Suprapubic skin (tissue), 4 donors: ENCODE data around the gene TRIM63. TPM values are rescaled to one million over a fixed set of nuclear protein-coding genes. Genes with fewer than 3 reads are reported as not detected.

Experiments used
- DNase-seq, 2 donors: peaks; one replicate each; pipeline ENCODE4 v3.0.0-alpha.2; 2019; ENCODE audit warnings: low spot score in 2 of 2
- H3K27ac ChIP-seq: fragments of 200-600 bp; sonication (generic); one replicate; pipeline ENCODE4 v1.5.1; 2019
- H3K27me3 ChIP-seq: fragments of 200-600 bp; sonication (generic); one replicate; pipeline ENCODE4 v1.5.1; 2019
- H3K36me3 ChIP-seq: fragments of 200-600 bp; sonication (generic); one replicate; pipeline ENCODE4 v1.5.1; 2019
- H3K4me1 ChIP-seq: fragments of 200-600 bp; sonication (generic); one replicate; pipeline ENCODE4 v1.5.1; 2019
- H3K4me3 ChIP-seq: fragments of 200-600 bp; sonication (generic); one replicate; pipeline ENCODE4 v1.5.1; 2019; ENCODE audit warnings: mild to moderate bottlenecking
- H3K9me3 ChIP-seq: fragments of 200-600 bp; sonication (generic); one replicate; pipeline ENCODE4 v1.5.1; 2019
- CTCF ChIP-seq, 2 donors: fragments of 200-600 bp in 1 of 2; fragments of 450-650 bp in 1 of 2; sonication (generic) in 1 of 2; IDR thresholded peaks; one replicate each; pipeline ENCODE4 v1.5.1; 2016 to 2019; ENCODE audit warnings: antibody characterized with exemption in 2 of 2, mild to moderate bottlenecking in 1 of 2, moderate library complexity in 1 of 2
- EP300 ChIP-seq: sonication (generic); formaldehyde crosslinking; IDR thresholded peaks from one replicate; pipeline ENCODE4 v1.6.1; 2017; ENCODE audit warnings: antibody characterized with exemption
- POLR2A ChIP-seq, 2 donors: fragments of 450-650 bp; IDR thresholded peaks; one replicate each; pipeline ENCODE4 v1.6.1; 2017; ENCODE audit warnings: antibody characterized with exemption in 2 of 2, mild to moderate bottlenecking in 2 of 2, moderate library complexity in 2 of 2
- POLR2AphosphoS5 ChIP-seq, 3 donors: sonication (generic); formaldehyde crosslinking; IDR thresholded peaks; one replicate each; pipeline ENCODE4 v1.6.1; 2017; ENCODE audit warnings: antibody characterized with exemption in 3 of 3
- WGBS: methylation state at CpG from one replicate; pipeline ENCODE4 v1.1.5; 2018; 5-methylcytosine and 5-hydroxymethylcytosine counted together
- total RNA-seq, 4 donors: library from RNA; depleted of rRNA; stranded (reverse); fragments of >200 nt; gene quantifications; one replicate each; pipeline ENCODE4 v1.1.0, GENCODE V29; 2016

The TRIM63 gene
- total RNA-seq, 4 donors from 2014 or later, result 0.42 to 2.4 (median 1.5) TPM

GRCh38 chr1:26014179-26014578, 53.3 kb downstream of the TRIM63 start:
- Histone ChIP-seq H3K27ac (no peak overlapping the region), H3K4me3 (no peak overlapping the region), H3K4me1 (peaks cover 8% of the 10 kb centered on the region), H3K9me3 (no peaks in the 10 kb centered on the region), H3K36me3 (no peaks in the 10 kb centered on the region), H3K27me3 (no peaks in the 10 kb centered on the region)
- TF ChIP-seq EP300 (no peak), CTCF (IDR thresholded peaks at IDR 0.05) (no peak), POLR2AphosphoS5 (IDR thresholded peaks at IDR 0.05) (no peak), POLR2A (IDR thresholded peaks at IDR 0.05) (no peak)
- no peak for DNase-seq
- 96% methylated on average over 2 of the region's 2 CpGs for WGBS

GRCh38 chr1:26012864-26013263, 54.6 kb downstream of the TRIM63 start:
- peaks cover 8% of the 10 kb centered on the region for H3K4me1 ChIP-seq
- H3K4me3 ChIP-seq, result no peak overlapping the region
- WGBS, result 68% methylated on average over 3 of the region's 3 CpGs
- H3K9me3 ChIP-seq, result no peaks in the 10 kb centered on the region
- H3K27ac ChIP-seq, result no peak overlapping the region
- no peaks in the 10 kb centered on the region for H3K36me3 ChIP-seq
- DNase-seq, result no peak
- H3K27me3 ChIP-seq, result no peaks in the 10 kb centered on the region
- TF ChIP-seq CTCF (IDR thresholded peaks at IDR 0.05), result no peak

GRCh38 chr1:26010825-26011224, 56.6 kb downstream of the TRIM63 start:
- H3K4me1 ChIP-seq, result peaks cover 7% of the 10 kb centered on the region
- WGBS, result 76% methylated on average over 3 of the region's 3 CpGs
- H3K4me3 ChIP-seq, result no peak overlapping the region
- H3K36me3 ChIP-seq, result no peaks in the 10 kb centered on the region
- H3K9me3 ChIP-seq, result no peaks in the 10 kb centered on the region
- TF ChIP-seq POLR2A (IDR thresholded peaks at IDR 0.05) (no peak), EP300 (no peak), POLR2AphosphoS5 (IDR thresholded peaks at IDR 0.05) (no peak), CTCF (IDR thresholded peaks at IDR 0.05) (no peak)
- H3K27me3 ChIP-seq, result no peaks in the 10 kb centered on the region
- H3K27ac ChIP-seq, result no peak overlapping the region
- DNase-seq, result no peak

- Histone ChIP-seq H3K9me3 (no peaks in the 10 kb centered on the region), H3K27me3 (no peaks in the 10 kb centered on the region), H3K4me3 (no peak overlapping the region), H3K4me1 (peaks cover 13% of the 10 kb centered on the region), H3K36me3 (no peaks in the 10 kb centered on the region), H3K27ac (no peak overlapping the region)
- TF ChIP-seq POLR2A (IDR thresholded peaks at IDR 0.05), result no peak
- no peak for TF ChIP-seq CTCF (IDR thresholded peaks at IDR 0.05)
- TF ChIP-seq POLR2AphosphoS5 (IDR thresholded peaks at IDR 0.05), result no peak
- TF ChIP-seq EP300, result no peak
- WGBS, result 52% methylated on average over 6 of the region's 6 CpGs
- no peak for DNase-seq
These were observed 57.5 kb downstream of the TRIM63 start for GRCh38 chr1:26009796-26010447.

GRCh38 chr1:26006710-26007109, 60.7 kb downstream of the TRIM63 start:
- Histone ChIP-seq H3K36me3 (no peaks in the 10 kb centered on the region), H3K27ac (no peak overlapping the region), H3K27me3 (no peaks in the 10 kb centered on the region), H3K9me3 (no peaks in the 10 kb centered on the region), H3K4me3 (no peak overlapping the region), H3K4me1 (peaks cover 27% of the 10 kb centered on the region)
- TF ChIP-seq POLR2A (IDR thresholded peaks at IDR 0.05) (no peak), CTCF (IDR thresholded peaks at IDR 0.05) (no peak), POLR2AphosphoS5 (IDR thresholded peaks at IDR 0.05) (no peak), EP300 (no peak)
- DNase-seq, result no peak
- 93% methylated on average over 16 of the region's 16 CpGs for WGBS
